Measurements from ENCODE around the gene OPCML.

- TF ChIP-seq CTCF (IDR thresholded peaks at IDR 0.05) (no peak), POLR2A (IDR thresholded peaks at IDR 0.05) (no peak)
Observed at GRCh38 chr11:132563050-132563449, 969.3 kb downstream of the OPCML start.

All from suprapubic skin (tissue), 3 donors.